Spleen (tissue), 11 donors: ENCODE measurements around the gene PTPRG. TPM values are rescaled to one million over a fixed set of nuclear protein-coding genes. Genes with fewer than 3 reads are reported as not detected.

ENCODE experiments used
- DNase-seq: peaks from one replicate; pipeline ENCODE4 v3.0.0-alpha.2; 2020
- H3K27ac ChIP-seq, 8 donors: fragments of 200-600 bp; sonication (generic) in 7 of 8; 1 replicate in 4 of 8; 2 replicates in 4 of 8; pipeline versions ENCODE4 v1.5.0 to v1.8.0; 2016 to 2021; ENCODE audit warnings: inconsistent platforms in 4 of 8, mild to moderate bottlenecking in 4 of 8, moderate library complexity in 1 of 8
- H3K27me3 ChIP-seq, 7 donors: fragments of 200-600 bp; sonication (generic) in 6 of 7; replicated peaks in 1 of 7; 1 replicate in 4 of 7; 2 replicates in 3 of 7; pipeline versions ENCODE4 v1.5.0 to v1.8.0; 2016 to 2021; ENCODE audit warnings: inconsistent platforms in 3 of 7, mild to moderate bottlenecking in 1 of 7
- H3K36me3 ChIP-seq, 6 donors: fragments of 200-600 bp; sonication (generic) in 5 of 6; 1 replicate in 4 of 6; 2 replicates in 2 of 6; pipeline versions ENCODE4 v1.5.0 to v1.8.0; 2016 to 2021; ENCODE audit warnings: inconsistent platforms in 2 of 6
- H3K4me1 ChIP-seq, 6 donors: fragments of 200-600 bp; sonication (generic) in 5 of 6; 1 replicate in 3 of 6; 2 replicates in 3 of 6; pipeline versions ENCODE4 v1.5.0 to v1.8.0; 2016 to 2021; ENCODE audit warnings: inconsistent platforms in 3 of 6
- H3K4me3 ChIP-seq, 8 donors: fragments of 200-600 bp; sonication (generic) in 7 of 8; 1 replicate in 4 of 8; 2 replicates in 4 of 8; pipeline versions ENCODE4 v1.5.0 to v1.8.0; 2016 to 2021; ENCODE audit warnings: inconsistent platforms in 4 of 8, mild to moderate bottlenecking in 4 of 8, moderate library complexity in 2 of 8
- H3K9me3 ChIP-seq, 8 donors: fragments of 200-600 bp; sonication (generic) in 7 of 8; 1 replicate in 4 of 8; 2 replicates in 4 of 8; pipeline versions ENCODE4 v1.5.0 to v1.8.0; 2016 to 2021; ENCODE audit warnings: inconsistent platforms in 4 of 8
- CTCF ChIP-seq, 11 experiments: fragments of 200-600 bp in 7 of 11; fragments of 450-650 bp in 4 of 11; sonication (generic) in 4 of 11; IDR thresholded peaks in 8 of 11; conservative IDR thresholded peaks in 3 of 11; 1 replicate in 7 of 11; 2 replicates in 4 of 11; pipeline versions ENCODE4 v1.4.0 to v1.8.0; 2016 to 2021; ENCODE audit warnings: antibody characterized with exemption in 11 of 11, inconsistent platforms in 4 of 11, mild to moderate bottlenecking in 1 of 11
- POLR2A ChIP-seq, 3 donors: fragments of 450-650 bp; IDR thresholded peaks; one replicate each; pipeline ENCODE4 v1.5.1; 2017; ENCODE audit warnings: antibody characterized with exemption in 3 of 3, mild to moderate bottlenecking in 1 of 3
- POLR2AphosphoS5 ChIP-seq, 3 donors: sonication (generic); formaldehyde crosslinking; IDR thresholded peaks; one replicate each; pipeline ENCODE4 v1.5.1; 2017; ENCODE audit warnings: antibody characterized with exemption in 3 of 3
- WGBS, 5 donors: extraction: QIAGEN DNeasy Blood & Tissue Kit in 3 of 5; methylation state at CpG; one replicate each; pipeline versions ENCODE4 v1.1.5 to v1.1.7; 2013 to 2018; 5-methylcytosine and 5-hydroxymethylcytosine counted together
- intact Hi-C: fragments of 100-400 bp; cut with DNase I; formaldehyde crosslinking; loops from one replicate; pipeline ENCODE4 v1.15.0; 2023; ENCODE audit warnings: low total_unique reads
- polyA plus RNA-seq, 3 donors: library from polyadenylated mRNA; stranded (reverse); fragments of 200-250 nt; gene quantifications; one replicate each; pipeline ENCODE4 v1.2.1, GENCODE V29; 2013
- total RNA-seq, 7 donors: library from RNA; depleted of rRNA in 3 of 7; stranded (reverse); fragments of >200 nt in 3 of 7; fragmentation: NEBNext Ultra II Directional in 4 of 7; extraction: Animal tissue kit (Norgen Biotek cat#: 25700) in 4 of 7; gene quantifications; one replicate each; pipeline versions ENCODE4 v1.1.0 to v1.2.1, GENCODE V29; 2016 to 2021
- donor health status: healthy with polysubstance abuse.
- donor health status: DM: no; HTN: no; CAD: no; lungs with moderate emphysema.
- donor health status: DM: no; HTN: no; CAD: no.
- donor health status: Bipolar disorder and iron deficiency.
- donor health status: healthy.
- donor health status: DM: no; HTN: no; CAD: no.
- donor health status: DM: yes; HTN: yes; CAD: no.

Gene PTPRG
- total and polyA plus RNA-seq, 10 donors, result 0.89 to 77.0 (median 34.5) TPM

GRCh38 chr3:62281726-62282125, 720.4 kb downstream of the PTPRG start:
- Histone ChIP-seq H3K36me3 (peaks cover 0 to 16% (median 0%) of the 10 kb centered on the region in 6 donors), H3K4me3 (no peak overlapping the region), H3K9me3 (no peaks in the 10 kb centered on the region), H3K27ac (no peak overlapping the region), H3K4me1 (no peaks in the 10 kb centered on the region), H3K27me3 (no peaks in the 10 kb centered on the region)
- DNase-seq, result no peak
- 80 to 94% (median 89%) methylated on average over 1 of the region's 1 CpG for WGBS, 5 donors
- no peak for TF ChIP-seq CTCF (IDR thresholded peaks at IDR 0.05 in 8 of 11, conservative IDR thresholded peaks at IDR 0.05 in 3 of 11)
- intact Hi-C loops, result no loop called here

- Histone ChIP-seq H3K4me3 (no peak overlapping the region), H3K27ac (no peak overlapping the region), H3K36me3 (no peaks in the 10 kb centered on the region), H3K9me3 (no peaks in the 10 kb centered on the region), H3K4me1 (no peaks in the 10 kb centered on the region), H3K27me3 (no peaks in the 10 kb centered on the region)
- intact Hi-C loops, result no loop called here
- DNase-seq, result no peak
- 65 to 82% (median 76%) methylated on average over 2 of the region's 2 CpGs for WGBS, 5 donors
- no peak for TF ChIP-seq POLR2AphosphoS5 (IDR thresholded peaks at IDR 0.05)
- no peak for TF ChIP-seq POLR2A (IDR thresholded peaks at IDR 0.05)
- no peak for TF ChIP-seq CTCF (IDR thresholded peaks at IDR 0.05 in 8 of 11, conservative IDR thresholded peaks at IDR 0.05 in 3 of 11)
Observed at GRCh38 chr3:62284442-62284841, 723.1 kb downstream of the PTPRG start.

- Histone ChIP-seq H3K9me3 (no peaks in the 10 kb centered on the region), H3K4me1 (no peaks in the 10 kb centered on the region), H3K27me3 (no peaks in the 10 kb centered on the region), H3K27ac (no peak overlapping the region), H3K36me3 (peaks cover 0 to 4% (median 0%) of the 10 kb centered on the region in 6 donors), H3K4me3 (no peak overlapping the region)
- intact Hi-C loops, result no loop called here
- TF ChIP-seq POLR2AphosphoS5 (IDR thresholded peaks at IDR 0.05) (no peak), CTCF (IDR thresholded peaks at IDR 0.05 in 8 of 11, conservative IDR thresholded peaks at IDR 0.05 in 3 of 11) (no peak), POLR2A (IDR thresholded peaks at IDR 0.05) (no peak)
- no peak for DNase-seq
- WGBS, 5 donors, result 55 to 63% (median 62%) methylated on average over 4 of the region's 4 CpGs
Observed at GRCh38 chr3:62287392-62287927, 726.1 kb downstream of the PTPRG start.

GRCh38 chr3:62289922-62290321, 728.6 kb downstream of the PTPRG start:
- intact Hi-C loops, result no loop called here
- no peak overlapping the region for H3K4me3 ChIP-seq
- H3K36me3 ChIP-seq, result peaks cover 0 to 7% (median 0%) of the 10 kb centered on the region in 6 donors
- no peak overlapping the region for H3K27ac ChIP-seq
- no peaks in the 10 kb centered on the region for H3K4me1 ChIP-seq
- no peaks in the 10 kb centered on the region for H3K9me3 ChIP-seq
- 81 to 96% (median 87%) methylated on average over 2 of the region's 2 CpGs for WGBS, 5 donors
- DNase-seq, result no peak
- H3K27me3 ChIP-seq, result no peaks in the 10 kb centered on the region
- TF ChIP-seq POLR2A (IDR thresholded peaks at IDR 0.05) (no peak), POLR2AphosphoS5 (IDR thresholded peaks at IDR 0.05) (no peak), CTCF (IDR thresholded peaks at IDR 0.05 in 8 of 11, conservative IDR thresholded peaks at IDR 0.05 in 3 of 11) (no peak)
